Measurements from ENCODE around the gene IMPA2.

Gene IMPA2

GRCh38 chr18:12041561-12041960 lies 60.3 kb downstream of the IMPA2 start:
- Histone ChIP-seq H3K36me3 (ENCODE audit: control insufficient read depth, insufficient read depth, low read length) (no peaks in the 10 kb centered on the region), H3K27me3 (ENCODE audit: control insufficient read depth, insufficient read depth, low read length) (no peaks in the 10 kb centered on the region), H3K27ac (ENCODE audit: low read depth, low read length) (no peak overlapping the region), H3K4me1 (ENCODE audit: control insufficient read depth, insufficient read depth, low read length) (no peaks in the 10 kb centered on the region), H3K4me3 (ENCODE audit: low read length) (no peak overlapping the region), H3K9ac (ENCODE audit: low read length) (no peak overlapping the region)

DNA sequence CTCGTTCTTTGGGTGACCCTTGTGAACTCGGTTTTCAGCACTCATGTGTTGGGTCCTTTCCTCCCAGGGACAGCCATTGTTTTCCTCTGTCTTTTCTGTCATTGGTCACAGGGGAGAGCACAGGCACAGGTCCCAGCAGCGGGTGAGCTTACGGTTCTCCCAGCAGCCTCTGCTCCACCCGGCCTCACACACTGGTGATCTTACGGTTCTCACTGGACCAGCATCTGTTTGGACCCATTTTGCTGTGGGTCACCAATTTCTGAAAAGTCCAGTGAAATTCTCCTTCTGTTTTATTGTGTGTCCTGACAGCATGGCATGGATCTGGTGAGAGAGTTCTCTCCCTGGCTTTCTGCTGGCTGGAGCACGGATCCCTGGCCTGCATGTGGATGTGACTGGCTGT lies 62.5 kb downstream of the IMPA2 start:
- H3K36me3 ChIP-seq (ENCODE audit: control insufficient read depth, insufficient read depth, low read length): no peaks in the 10 kb centered on the region
- H3K9ac ChIP-seq (ENCODE audit: low read length): no peak overlapping the region
- no peaks in the 10 kb centered on the region for H3K4me1 ChIP-seq (ENCODE audit: control insufficient read depth, insufficient read depth, low read length)
- H3K27ac ChIP-seq (ENCODE audit: low read depth, low read length): no peak overlapping the region
- no peak overlapping the region for H3K4me3 ChIP-seq (ENCODE audit: low read length)
- no peaks in the 10 kb centered on the region for H3K27me3 ChIP-seq (ENCODE audit: control insufficient read depth, insufficient read depth, low read length)

- Histone ChIP-seq H3K27me3 (ENCODE audit: control insufficient read depth, insufficient read depth, low read length) (no peaks in the 10 kb centered on the region), H3K9ac (ENCODE audit: low read length) (no peak overlapping the region), H3K4me3 (ENCODE audit: low read length) (no peak overlapping the region), H3K27ac (ENCODE audit: low read depth, low read length) (no peak overlapping the region), H3K4me1 (ENCODE audit: control insufficient read depth, insufficient read depth, low read length) (no peaks in the 10 kb centered on the region), H3K36me3 (ENCODE audit: control insufficient read depth, insufficient read depth, low read length) (no peaks in the 10 kb centered on the region)
Measured at GRCh38 chr18:12044591-12044990, 63.3 kb downstream of the IMPA2 start.

GRCh38 chr18:12046046-12046750 lies 64.9 kb downstream of the IMPA2 start:
- Histone ChIP-seq H3K36me3 (ENCODE audit: control insufficient read depth, insufficient read depth, low read length) (no peaks in the 10 kb centered on the region), H3K27me3 (ENCODE audit: control insufficient read depth, insufficient read depth, low read length) (no peaks in the 10 kb centered on the region), H3K4me1 (ENCODE audit: control insufficient read depth, insufficient read depth, low read length) (no peaks in the 10 kb centered on the region), H3K9ac (ENCODE audit: low read length) (no peak overlapping the region), H3K4me3 (ENCODE audit: low read length) (no peak overlapping the region), H3K27ac (ENCODE audit: low read depth, low read length) (no peak overlapping the region)

- H3K4me1 ChIP-seq (ENCODE audit: control insufficient read depth, insufficient read depth, low read length): no peaks in the 10 kb centered on the region
- no peaks in the 10 kb centered on the region for H3K27me3 ChIP-seq (ENCODE audit: control insufficient read depth, insufficient read depth, low read length)
- H3K36me3 ChIP-seq (ENCODE audit: control insufficient read depth, insufficient read depth, low read length): no peaks in the 10 kb centered on the region
- no peak overlapping the region for H3K9ac ChIP-seq (ENCODE audit: low read length)
- no peak overlapping the region for H3K4me3 ChIP-seq (ENCODE audit: low read length)
- no peak overlapping the region for H3K27ac ChIP-seq (ENCODE audit: low read depth, low read length)
Measured at GRCh38 chr18:12046751-12047335, 65.5 kb downstream of the IMPA2 start.

DNA sequence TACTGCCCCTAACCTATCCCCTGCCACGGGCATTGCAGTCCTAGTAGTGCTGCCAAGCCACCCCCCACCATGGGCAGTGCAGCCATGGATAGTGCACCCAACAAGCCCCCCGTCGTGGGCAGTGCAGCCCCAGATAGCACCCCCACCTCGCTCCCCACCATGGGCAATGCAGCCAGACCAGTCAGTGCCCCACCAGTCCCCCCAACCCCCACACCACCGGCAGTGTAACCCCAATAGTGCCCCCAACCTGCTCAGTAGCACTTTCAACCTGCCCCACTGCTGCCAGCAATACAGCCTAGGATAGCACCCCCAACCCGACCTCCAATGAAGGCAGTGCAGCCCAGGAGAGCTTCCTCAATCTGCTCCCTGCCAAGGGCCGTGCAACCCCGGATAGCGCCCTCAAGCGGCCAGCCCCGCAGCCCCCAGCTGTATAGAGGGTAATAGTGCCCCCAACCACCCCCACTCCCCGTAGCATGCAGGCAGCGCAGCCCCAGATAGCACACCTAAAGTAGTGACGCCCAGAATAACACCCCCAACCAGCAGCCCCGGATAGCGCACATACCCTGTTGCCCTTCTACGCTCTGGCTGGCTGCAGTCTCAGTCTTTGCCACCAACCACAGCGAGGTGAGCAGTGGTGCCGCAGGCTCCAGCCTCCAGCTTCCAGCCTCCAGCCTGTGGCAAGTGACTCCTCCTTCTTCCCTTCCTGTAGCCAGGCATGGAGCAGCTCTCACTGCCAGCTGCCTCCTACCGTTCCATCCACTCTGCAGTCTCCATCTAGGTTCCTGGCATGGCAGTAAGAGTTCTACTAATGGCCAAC lies 66.9 kb downstream of the IMPA2 start:
- H3K4me1 ChIP-seq (ENCODE audit: control insufficient read depth, insufficient read depth, low read length): no peaks in the 10 kb centered on the region
- H3K9ac ChIP-seq (ENCODE audit: low read length): no peak overlapping the region
- no peak overlapping the region for H3K4me3 ChIP-seq (ENCODE audit: low read length)
- no peaks in the 10 kb centered on the region for H3K27me3 ChIP-seq (ENCODE audit: control insufficient read depth, insufficient read depth, low read length)
- H3K27ac ChIP-seq (ENCODE audit: low read depth, low read length): no peak overlapping the region
- no peaks in the 10 kb centered on the region for H3K36me3 ChIP-seq (ENCODE audit: control insufficient read depth, insufficient read depth, low read length)

- no peaks in the 10 kb centered on the region for H3K27me3 ChIP-seq (ENCODE audit: control insufficient read depth, insufficient read depth, low read length)
- no peaks in the 10 kb centered on the region for H3K4me1 ChIP-seq (ENCODE audit: control insufficient read depth, insufficient read depth, low read length)
- H3K27ac ChIP-seq (ENCODE audit: low read depth, low read length): no peak overlapping the region
- H3K9ac ChIP-seq (ENCODE audit: low read length): no peak overlapping the region
- no peak overlapping the region for H3K4me3 ChIP-seq (ENCODE audit: low read length)
- H3K36me3 ChIP-seq (ENCODE audit: control insufficient read depth, insufficient read depth, low read length): no peaks in the 10 kb centered on the region
Measured at GRCh38 chr18:12048827-12049175, 67.5 kb downstream of the IMPA2 start.

DNA sequence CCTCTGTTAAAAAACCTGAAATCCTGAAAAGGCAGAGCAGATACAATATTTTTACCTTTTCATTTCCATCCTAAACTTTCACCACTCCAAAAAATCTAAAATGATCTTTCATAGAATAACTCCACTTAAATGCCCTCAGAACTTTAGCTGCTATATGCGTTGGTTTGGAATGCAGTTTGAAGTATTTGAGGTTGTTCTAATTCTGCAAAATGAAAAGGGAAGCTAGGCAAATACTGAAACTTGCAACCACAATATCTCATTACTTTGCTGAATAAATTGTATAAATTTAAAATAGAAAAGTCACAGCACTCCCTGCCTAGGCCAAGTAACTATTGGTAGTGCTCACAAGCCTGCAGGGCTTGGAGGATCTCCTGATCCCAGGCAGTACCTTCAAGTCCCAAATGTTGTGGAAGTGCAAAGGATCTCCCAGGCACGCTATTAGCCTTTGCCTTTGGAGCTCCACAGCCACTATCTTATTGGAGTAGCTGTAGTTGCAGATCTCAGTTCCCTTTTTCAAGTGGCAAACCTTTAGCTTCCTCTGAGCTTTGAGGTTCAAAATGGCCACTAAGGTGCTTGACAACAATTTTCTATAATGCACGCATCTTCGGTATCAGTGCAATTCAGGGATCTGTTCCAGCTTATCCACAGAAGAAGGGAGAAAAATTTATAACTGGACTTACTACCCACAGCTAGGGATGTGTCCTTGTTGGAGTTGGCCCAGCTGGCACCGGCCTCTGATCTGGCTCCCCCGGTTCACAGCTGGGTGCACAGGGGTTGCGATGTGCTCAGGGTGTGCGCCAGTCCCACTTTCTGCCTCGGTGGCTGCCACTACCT lies 68.9 kb downstream of the IMPA2 start:
- Histone ChIP-seq H3K27me3 (ENCODE audit: control insufficient read depth, insufficient read depth, low read length) (no peaks in the 10 kb centered on the region), H3K27ac (ENCODE audit: low read depth, low read length) (no peak overlapping the region), H3K4me1 (ENCODE audit: control insufficient read depth, insufficient read depth, low read length) (no peaks in the 10 kb centered on the region), H3K4me3 (ENCODE audit: low read length) (no peak overlapping the region), H3K9ac (ENCODE audit: low read length) (no peak overlapping the region), H3K36me3 (ENCODE audit: control insufficient read depth, insufficient read depth, low read length) (no peaks in the 10 kb centered on the region)

GRCh38 chr18:12052866-12053265 lies 71.6 kb downstream of the IMPA2 start:
- Histone ChIP-seq H3K4me1 (ENCODE audit: control insufficient read depth, insufficient read depth, low read length) (no peaks in the 10 kb centered on the region), H3K9ac (ENCODE audit: low read length) (no peak overlapping the region), H3K4me3 (ENCODE audit: low read length) (no peak overlapping the region), H3K27ac (ENCODE audit: low read depth, low read length) (no peak overlapping the region), H3K36me3 (ENCODE audit: control insufficient read depth, insufficient read depth, low read length) (no peaks in the 10 kb centered on the region), H3K27me3 (ENCODE audit: control insufficient read depth, insufficient read depth, low read length) (no peaks in the 10 kb centered on the region)

GRCh38 chr18:12053289-12053688 lies 72.0 kb downstream of the IMPA2 start:
- H3K9ac ChIP-seq (ENCODE audit: low read length): no peak overlapping the region
- no peak overlapping the region for H3K4me3 ChIP-seq (ENCODE audit: low read length)
- no peaks in the 10 kb centered on the region for H3K4me1 ChIP-seq (ENCODE audit: control insufficient read depth, insufficient read depth, low read length)

GRCh38 chr18:12056034-12056883 lies 75.0 kb downstream of the IMPA2 start:
- Histone ChIP-seq H3K4me3 (ENCODE audit: low read length) (no peak overlapping the region), H3K9ac (ENCODE audit: low read length) (no peak overlapping the region), H3K27ac (ENCODE audit: low read depth, low read length) (no peak overlapping the region), H3K27me3 (ENCODE audit: control insufficient read depth, insufficient read depth, low read length) (no peaks in the 10 kb centered on the region), H3K4me1 (ENCODE audit: control insufficient read depth, insufficient read depth, low read length) (no peaks in the 10 kb centered on the region), H3K36me3 (ENCODE audit: control insufficient read depth, insufficient read depth, low read length) (no peaks in the 10 kb centered on the region)

More at GRCh38 chr18:12053289-12053688, 72.0 kb downstream of the IMPA2 start:
- Histone ChIP-seq H3K36me3 (ENCODE audit: control insufficient read depth, insufficient read depth, low read length) (no peaks in the 10 kb centered on the region), H3K27me3 (ENCODE audit: control insufficient read depth, insufficient read depth, low read length) (no peaks in the 10 kb centered on the region), H3K27ac (ENCODE audit: low read depth, low read length) (no peak overlapping the region)
